Measurements from ENCODE around the gene BIN2. TPM values are rescaled to one million over a fixed set of nuclear protein-coding genes. Genes with fewer than 3 reads are reported as not detected.

BIN2 gene
- total and polyA plus RNA-seq, 9 of the 15 experiments (the other 6 are each of a cell fraction or from before 2014, with no cell fraction given), result 0.04 to 0.39 (median 0.25) TPM; not detected in 1

- H2AFZ ChIP-seq (ENCODE audit: low read depth, low read length), result peak overlapping the region; percentile 32
- H3K36me3 ChIP-seq (ENCODE audit: control insufficient read depth, insufficient read depth, low read length), result no peaks in the 10 kb centered on the region
- POLR2A ChIA-PET, result interaction anchor here (0.6 to 1.4 kb wide), 2 partner anchors 9 to 13 kb away, joined by 5 to 9 read pairs; no protein-coding TSS in a partner anchor
- ATAC-seq (peak; percentile 63), FAIRE-seq (no peak), DNase-seq (ENCODE audit: extremely low read depth in 1 of 4, low spot score in 3 of 4) (peak in 2 of 4 experiments; percentile 15 to 22)
- H3K4me1 ChIP-seq (replicated peaks in 1 of 2; ENCODE audit: control insufficient read depth in 2 of 2, insufficient read depth in 2 of 2, low read length in 2 of 2), result peaks cover 0 to 3% of the 10 kb centered on the region in 2 experiments; a peak in 1 of 5 replicates
- H3K9ac ChIP-seq (ENCODE audit: insufficient read depth in 1 of 2, low read depth in 2 of 2, low read length in 2 of 2), result no peak overlapping the region
- no peaks in the 10 kb centered on the region for H4K20me1 ChIP-seq (replicated peaks; ENCODE audit: control insufficient read depth, insufficient read depth, low read length)
- in situ Hi-C loops (cut with MboI), result no loop called here
- H3K27me3 ChIP-seq (ENCODE audit: control insufficient read depth in 2 of 2, insufficient read depth in 2 of 2, low read length in 2 of 2), result no peaks in the 10 kb centered on the region
- CTCF ChIA-PET (ENCODE audit: low intra/inter-chr PET ratio), result no interaction called here
- 35% methylated on average over 4 of the region's 6 CpGs for WGBS (ENCODE audit: insufficient coverage, low coverage, missing lambda C conversion rate)
- H3K4me3 ChIP-seq, result no peak overlapping the region
- intact Hi-C loops (cut with micrococcal nuclease), result loop anchor here (5.0 kb wide), 1 partner anchor 34 kb away; no protein-coding TSS in a partner anchor
- no peak overlapping the region for H3K27ac ChIP-seq (ENCODE audit: extremely low read depth, low read depth, low read length)
- BruUV-seq (replicated peaks), result no TSS peak
- no peaks in the 10 kb centered on the region for H3K9me3 ChIP-seq (replicated peaks; ENCODE audit: control insufficient read depth, insufficient read depth, low read depth, low read length)
- no peaks in the 10 kb centered on the region for H3K9me1 ChIP-seq (ENCODE audit: control insufficient read depth, insufficient read depth, low read length)
- H3K79me2 ChIP-seq (ENCODE audit: control insufficient read depth, insufficient read depth, low read length), result no peaks in the 10 kb centered on the region
- TF ChIP-seq RAD21 (CRISPR knock-in tag; conservative IDR thresholded peaks at IDR 0.05 in 1 of 2, IDR thresholded peaks at IDR 0.05 in 1 of 2) (peak in 1 of 2 experiments; percentile 29; a peak in 2 of 4 replicates), FOSL1 (tag; conservative IDR thresholded peaks at IDR 0.05) (peak; percentile 42; the same call in 1 of the 2 replicates), REST (IDR thresholded peaks at IDR 0.05; ENCODE audit: borderline replicate concordance) (0 out of 2 replicates have a peak, but pooled peaks have one; percentile 31), REST (CRISPR knock-in tag; IDR thresholded peaks at IDR 0.05; ENCODE audit: low read depth) (no peak), JUND (IDR thresholded peaks at IDR 0.05; ENCODE audit: borderline replicate concordance, low read depth, low read length) (0 out of 2 replicates have a peak, but pooled peaks have one; percentile 24), JUND (tag; IDR thresholded peaks at IDR 0.05; ENCODE audit: borderline replicate concordance, low read depth, low read length) (no peak), NFRKB (IDR thresholded peaks at IDR 0.05; ENCODE audit: low read depth) (no peak), CTCF (IDR thresholded peaks at IDR 0.05 in 2 of 3, conservative IDR thresholded peaks at IDR 0.05 in 1 of 3; ENCODE audit: insufficient read depth in 2 of 3, low read depth in 1 of 3, low read length in 3 of 3) (peak in 1 of 3 experiments; percentile 16; a peak in 1 of 6 replicates), ZNF311 (CRISPR knock-in tag; IDR thresholded peaks at IDR 0.05) (no peak)
- no peak overlapping the region for H3K4me2 ChIP-seq (ENCODE audit: insufficient read depth, low read length)
These were observed 16.1 kb downstream of the BIN2 start for GRCh38 chr12:51307655-51308593.

All from K562 (cell line).